NB4 (cell line): ENCODE measurements around the gene SLC26A1.

Experiments
- DNase-seq: peaks from one replicate; pipeline ENCODE4 v3.0.0; 2010; ENCODE audit warnings: low read depth
- H3K4me3 ChIP-seq: one replicate; pipeline ENCODE4 v1.5.1; 2011; ENCODE audit warnings: mild to moderate bottlenecking, low read depth, low read length, moderate library complexity
- CTCF ChIP-seq: IDR thresholded peaks from one replicate; pipeline ENCODE4 v1.5.1; 2012; ENCODE audit warnings: low read depth, low read length
- MAX ChIP-seq: IDR thresholded peaks from 2 replicates; pipeline ENCODE4 v1.6.1; 2011; ENCODE audit warnings: low read depth, low read length
- MYC ChIP-seq: IDR thresholded peaks from 2 replicates; pipeline ENCODE4 v1.6.1; 2011; ENCODE audit warnings: low read depth, low read length
- POLR2A ChIP-seq: IDR thresholded peaks from 2 replicates; pipeline ENCODE4 v1.6.1; 2011; ENCODE audit warnings: mild to moderate bottlenecking; ENCODE audit not compliant: insufficient read length; ENCODE audit errors: extremely low read depth

Gene SLC26A1

GRCh38 chr4:1040344-1041146, 47.3 kb upstream of the SLC26A1 start:
- DNase-seq, result no peak
- H3K4me3 ChIP-seq, result no peak overlapping the region
- TF ChIP-seq MYC (no peak), POLR2A (no peak), MAX (no peak), CTCF (no peak)

- H3K4me3 ChIP-seq, result no peak overlapping the region
- no peak for DNase-seq
- TF ChIP-seq POLR2A (no peak), MYC (no peak), MAX (no peak), CTCF (no peak)
Observed at GRCh38 chr4:1039493-1040343, 46.5 kb upstream of the SLC26A1 start.

- DNase-seq, result no peak
- no peak overlapping the region for H3K4me3 ChIP-seq
- TF ChIP-seq POLR2A (no peak), CTCF (no peak), MYC (no peak), MAX (no peak)
Observed at GRCh38 chr4:1038948-1039492, 45.8 kb upstream of the SLC26A1 start.

- no peak for DNase-seq
- no peak overlapping the region for H3K4me3 ChIP-seq
- TF ChIP-seq CTCF, result no peak
- TF ChIP-seq POLR2A, result no peak
- TF ChIP-seq MAX, result no peak
- no peak for TF ChIP-seq MYC
Observed at GRCh38 chr4:1036976-1037810, 44.0 kb upstream of the SLC26A1 start.

- no peak for TF ChIP-seq MAX
- TF ChIP-seq POLR2A, result no peak
- TF ChIP-seq CTCF, result no peak
- no peak for TF ChIP-seq MYC
- no peak overlapping the region for H3K4me3 ChIP-seq
- no peak for DNase-seq
Observed at GRCh38 chr4:1036095-1036494, 42.9 kb upstream of the SLC26A1 start.
